Brain microvascular endothelial cell (primary cell): Measurements from ENCODE around the gene CCDC150.

ENCODE experiments used
- DNase-seq: peaks from one replicate; pipeline ENCODE4 v3.0.0-alpha.2; 2020
- H3K27ac ChIP-seq: fragments of 250-450 bp; sonication (Bioruptor Pico); 2 replicates; pipeline ENCODE4 v1.5.1; 2020; ENCODE audit warnings: mild to moderate bottlenecking, moderate library complexity
- H3K27me3 ChIP-seq: fragments of 250-450 bp; sonication (Bioruptor Pico); replicated peaks from 2 replicates; pipeline ENCODE4 v1.5.1; 2020; ENCODE audit warnings: mild to moderate bottlenecking
- H3K36me3 ChIP-seq: fragments of 250-450 bp; sonication (Bioruptor Pico); replicated peaks from 2 replicates; pipeline ENCODE4 v1.5.1; 2020; ENCODE audit warnings: mild to moderate bottlenecking
- H3K4me3 ChIP-seq: 2 replicates; pipeline ENCODE4 v1.5.1; 2011; ENCODE audit warnings: low read depth, mild to moderate bottlenecking, control low read depth, low read length, moderate library complexity
- CTCF ChIP-seq: IDR thresholded peaks from 2 replicates; pipeline ENCODE4 v1.5.1; 2011; ENCODE audit warnings: low read depth, mild to moderate bottlenecking, moderate library complexity, low read length, control low read depth, inconsistent platforms; ENCODE audit errors: missing control alignments
- in situ Hi-C: cut with HindIII; loops from 2 replicates; pipeline ENCODE4 v1.10.0; 2017; ENCODE audit warnings: low sequenced_read_pairs, low pct_ligation_motif_present

The CCDC150 gene

GRCh38 chr2:196592911-196593881 is 46.3 kb upstream of the CCDC150 start, which contains the start of gene HECW2:
Gene HECW2 (minus strand): TSS chr2:196593554.
- H3K27me3 ChIP-seq = no peaks in the 10 kb centered on the region
- H3K36me3 ChIP-seq = no peaks in the 10 kb centered on the region
- H3K27ac ChIP-seq = peak within 1 kb of the TSS; percentile 76
- peak; percentile 42 for DNase-seq
- H3K4me3 ChIP-seq = peak within 1 kb of the TSS; percentile 76
- in situ Hi-C loops = no loop called here
- no peak for TF ChIP-seq CTCF

- Histone ChIP-seq H3K27ac (no peak overlapping the region), H3K4me3 (no peak overlapping the region), H3K27me3 (no peaks in the 10 kb centered on the region), H3K36me3 (no peaks in the 10 kb centered on the region)
- DNase-seq = no peak
- in situ Hi-C loops = no loop called here
- no peak for TF ChIP-seq CTCF
Measured at GRCh38 chr2:196594158-196594557, 45.4 kb upstream of the CCDC150 start.

- peak; percentile 71 for DNase-seq
- Histone ChIP-seq H3K27me3 (no peaks in the 10 kb centered on the region), H3K4me3 (no peak overlapping the region), H3K27ac (no peak overlapping the region), H3K36me3 (no peaks in the 10 kb centered on the region)
- TF ChIP-seq CTCF = no peak
- in situ Hi-C loops = no loop called here
Measured at GRCh38 chr2:196597531-196597930, 42.0 kb upstream of the CCDC150 start.

- no peak for TF ChIP-seq CTCF
- in situ Hi-C loops = no loop called here
- no peaks in the 10 kb centered on the region for H3K36me3 ChIP-seq
- no peak for DNase-seq
- no peak overlapping the region for H3K4me3 ChIP-seq
- no peaks in the 10 kb centered on the region for H3K27me3 ChIP-seq
- H3K27ac ChIP-seq = peak overlapping the region; percentile 59
Measured at GRCh38 chr2:196598412-196598811, 41.1 kb upstream of the CCDC150 start.

GRCh38 chr2:196598846-196599245 is 40.7 kb upstream of the CCDC150 start:
- TF ChIP-seq CTCF = no peak
- in situ Hi-C loops = no loop called here
- Histone ChIP-seq H3K4me3 (no peak overlapping the region), H3K36me3 (no peaks in the 10 kb centered on the region), H3K27me3 (no peaks in the 10 kb centered on the region), H3K27ac (peak overlapping the region; percentile 59)
- no peak for DNase-seq
